ENCODE results near the gene CNIH2. TPM values are rescaled to one million over a fixed set of nuclear protein-coding genes. Genes with fewer than 3 reads are reported as not detected.
"Not testable (repeated sequence)": the region's sequence is repeated elsewhere in the genome, so short reads cannot be mapped to it uniquely, and the experiment has no call there.

CNIH2 gene
- total RNA-seq, 2 experiments from 2014 or later: 0.96 to 2.0 TPM

GRCh38 chr11:66274219-66274618, 3.8 kb upstream of the CNIH2 start:
- DNase-seq (no peak), ATAC-seq (no peak)
- POLR2A ChIA-PET: interaction anchor here (1.1 to 1.4 kb wide), 2 partner anchors 11 to 92 kb away, joined by 3 read pairs; no protein-coding TSS in a partner anchor
- Mint-ChIP-seq H3K9me3 (no peaks in the 10 kb centered on the region), H3K4me3 (no peak overlapping the region), H3K27ac (no peak overlapping the region), H3K36me3 (ENCODE audit: low read depth) (peaks cover 45% of the 10 kb centered on the region), H3K4me1 (ENCODE audit: low read depth) (peaks cover 28% of the 10 kb centered on the region), H3K27me3 (no peaks in the 10 kb centered on the region)
- no peak for TF ChIP-seq CTCF (IDR thresholded peaks at IDR 0.05)
- intact Hi-C loops (cut with micrococcal nuclease): no loop called here
- CTCF ChIA-PET: interaction anchor here (7.6 kb wide), 1 partner anchor 7 kb away, joined by 37 read pairs; no protein-coding TSS in a partner anchor

GRCh38 chr11:66275396-66275795, 2.6 kb upstream of the CNIH2 start:
- Mint-ChIP-seq H3K4me1 (ENCODE audit: low read depth) (peaks cover 23% of the 10 kb centered on the region), H3K27me3 (peaks cover 1% of the 10 kb centered on the region), H3K36me3 (ENCODE audit: low read depth) (peaks cover 41% of the 10 kb centered on the region), H3K4me3 (no peak overlapping the region), H3K27ac (no peak overlapping the region), H3K9me3 (no peaks in the 10 kb centered on the region)
- CTCF ChIA-PET: interaction anchor here (1.2 kb wide), 1 partner anchor 10 kb away, joined by 3 read pairs; no protein-coding TSS in a partner anchor
- DNase-seq (no peak), ATAC-seq (no peak)
- POLR2A ChIA-PET: no interaction called here
- intact Hi-C loops (cut with micrococcal nuclease): no loop called here
- TF ChIP-seq CTCF (IDR thresholded peaks at IDR 0.05): no peak

- H3K36me3 Mint-ChIP-seq (ENCODE audit: low read depth): peaks cover 36% of the 10 kb centered on the region
- no peak for TF ChIP-seq CTCF (IDR thresholded peaks at IDR 0.05)
- peaks cover 1% of the 10 kb centered on the region for H3K27me3 Mint-ChIP-seq
- ChIA-PET CTCF (interaction anchor here (1.2 kb wide), 1 partner anchor 9 kb away, joined by 3 read pairs; no protein-coding TSS in a partner anchor), POLR2A (no interaction called here)
- H3K4me1 Mint-ChIP-seq (ENCODE audit: low read depth): peaks cover 18% of the 10 kb centered on the region
- H3K4me3 Mint-ChIP-seq: no peak overlapping the region
- DNase-seq (no peak), ATAC-seq (no peak)
- H3K27ac Mint-ChIP-seq: no peak overlapping the region
- intact Hi-C loops (cut with micrococcal nuclease): no loop called here
- no peaks in the 10 kb centered on the region for H3K9me3 Mint-ChIP-seq
Observed at GRCh38 chr11:66275984-66276612, 1.9 kb upstream of the CNIH2 start.

- H3K9me3 Mint-ChIP-seq; H3K27me3 Mint-ChIP-seq; H3K27ac Mint-ChIP-seq; intact Hi-C loops (cut with micrococcal nuclease); DNase-seq; ATAC-seq; CTCF ChIA-PET: not testable (repeated sequence)
- POLR2A ChIA-PET: interaction anchor here (1.0 to 7.8 kb wide), 3 partner anchors 6 to 18 kb away, joined by 3 to 76 read pairs (median 5); partner anchors contain the start of gene RAB1B
- Mint-ChIP-seq H3K36me3 (ENCODE audit: low read depth) (peaks cover 36% of the 10 kb centered on the region), H3K4me3 (peak overlapping the region; percentile 2), H3K4me1 (ENCODE audit: low read depth) (peaks cover 17% of the 10 kb centered on the region)
Observed at GRCh38 chr11:66276619-66277018, 1.4 kb upstream of the CNIH2 start.

- H3K27me3 Mint-ChIP-seq; CTCF ChIA-PET; ATAC-seq; intact Hi-C loops (cut with micrococcal nuclease); H3K27ac Mint-ChIP-seq; DNase-seq; H3K9me3 Mint-ChIP-seq: not testable (repeated sequence)
- Mint-ChIP-seq H3K4me3 (peak overlapping the region; percentile 2), H3K36me3 (ENCODE audit: low read depth) (peaks cover 31% of the 10 kb centered on the region), H3K4me1 (ENCODE audit: low read depth) (peaks cover 14% of the 10 kb centered on the region)
- POLR2A ChIA-PET: interaction anchor here (1.0 to 7.8 kb wide), 3 partner anchors 7 to 18 kb away, joined by 3 to 76 read pairs (median 5); partner anchors contain the start of gene RAB1B
Observed at GRCh38 chr11:66277064-66277463, 911 bp upstream of the CNIH2 start.

Data from activated CD8-positive, alpha-beta T cell treated with anti-CD3 and anti-CD28 coated beads for 36 hours (primary cell).